NCI-H1436 treated with DMSO at 0.1 percent for 48 hours (cell line): ENCODE measurements around the gene CNKSR3.

Experiments used
- DNase-seq: peaks from one replicate; lab custom pipeline; 2025; lab: John Stamatoyannopoulos, UW

The CNKSR3 gene

DNA sequence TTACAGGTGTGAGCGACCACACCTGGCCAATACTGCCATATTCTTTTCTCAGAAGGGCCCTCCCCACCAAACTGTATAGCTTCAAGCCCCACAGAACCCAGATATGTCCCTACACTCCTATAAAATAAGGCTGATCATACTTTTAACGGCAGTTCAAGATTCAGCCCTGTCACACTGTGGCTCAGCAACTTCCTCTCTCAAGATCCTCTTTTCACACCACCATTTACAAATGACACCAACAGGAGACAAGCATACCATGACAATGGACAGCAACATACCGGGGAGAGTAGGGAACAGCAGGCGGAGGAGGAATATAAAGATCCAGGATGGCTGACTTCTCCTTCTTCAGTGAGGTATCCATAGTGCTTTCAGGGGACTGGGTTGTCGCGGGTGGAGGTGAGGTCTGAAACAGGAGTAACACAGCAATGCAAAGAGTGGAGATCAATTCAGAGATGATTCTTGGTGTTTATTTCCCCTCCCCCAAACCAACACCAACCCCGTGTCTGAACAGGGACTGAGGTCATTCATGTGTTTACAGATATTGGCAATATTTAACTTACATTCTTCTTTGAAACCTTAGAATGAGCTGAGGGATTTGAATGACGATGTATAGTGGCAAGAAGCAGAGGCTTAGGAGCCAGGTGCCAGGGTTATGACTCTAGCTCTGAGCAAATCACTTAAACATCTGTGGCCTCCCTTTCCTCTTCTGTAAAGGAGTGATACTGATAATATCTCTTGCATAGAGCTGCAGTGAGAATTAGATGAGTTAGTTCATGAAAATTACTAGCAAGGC is 96.3 kb downstream of the CNKSR3 start:
- DNase-seq, result no peak

DNA sequence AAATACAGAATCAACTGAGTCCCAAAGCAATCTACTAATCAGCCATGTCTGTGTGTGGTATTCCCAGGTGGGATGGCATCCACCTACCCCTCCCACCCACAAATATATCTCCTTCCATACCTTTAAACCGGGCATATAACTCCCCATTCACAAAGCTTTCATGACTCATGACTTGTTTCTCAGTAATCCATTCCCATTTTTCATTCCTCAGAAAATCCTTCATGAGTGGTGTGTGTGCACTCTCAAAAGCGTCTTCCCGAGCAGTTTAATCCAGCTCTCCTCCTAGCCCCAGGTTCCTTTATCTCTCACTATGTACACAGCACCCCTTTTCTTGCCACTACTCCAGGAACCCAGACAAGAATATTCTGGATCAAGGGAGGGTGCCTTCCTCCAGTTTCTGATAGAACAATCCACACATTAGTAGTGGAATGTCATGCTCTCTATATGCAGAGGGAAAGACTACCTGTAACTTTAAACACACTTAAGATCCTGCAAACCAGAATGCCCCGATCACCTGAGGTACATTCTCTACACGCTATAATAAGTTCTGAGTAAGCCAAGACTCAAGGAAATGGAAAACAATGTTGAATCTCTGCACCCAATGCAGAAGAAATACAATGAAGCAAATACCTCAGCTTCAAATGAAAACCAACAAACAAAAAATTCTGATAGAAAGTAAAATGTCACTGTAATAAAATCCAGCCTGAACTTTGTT is 98.2 kb downstream of the CNKSR3 start:
- DNase-seq, result no peak

DNA sequence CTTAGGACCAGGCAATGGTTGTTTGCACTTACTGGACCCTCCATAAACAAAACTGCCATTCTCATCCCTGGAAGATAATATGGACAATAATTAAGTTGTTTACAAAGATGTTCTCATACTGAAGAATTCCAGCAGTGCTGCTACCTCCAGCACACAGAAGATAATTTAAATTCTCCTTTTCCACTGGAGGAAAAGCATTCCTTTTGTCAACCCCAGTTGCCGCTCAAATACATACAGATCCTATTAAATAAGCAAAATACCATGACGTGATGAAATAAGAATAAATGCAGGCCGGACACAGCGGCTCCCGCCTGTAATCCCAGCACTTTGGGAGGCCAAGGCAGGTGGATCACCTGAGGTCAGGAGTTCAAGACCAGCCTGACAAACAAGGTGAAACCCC is 99.4 kb downstream of the CNKSR3 start:
- no peak for DNase-seq

DNA sequence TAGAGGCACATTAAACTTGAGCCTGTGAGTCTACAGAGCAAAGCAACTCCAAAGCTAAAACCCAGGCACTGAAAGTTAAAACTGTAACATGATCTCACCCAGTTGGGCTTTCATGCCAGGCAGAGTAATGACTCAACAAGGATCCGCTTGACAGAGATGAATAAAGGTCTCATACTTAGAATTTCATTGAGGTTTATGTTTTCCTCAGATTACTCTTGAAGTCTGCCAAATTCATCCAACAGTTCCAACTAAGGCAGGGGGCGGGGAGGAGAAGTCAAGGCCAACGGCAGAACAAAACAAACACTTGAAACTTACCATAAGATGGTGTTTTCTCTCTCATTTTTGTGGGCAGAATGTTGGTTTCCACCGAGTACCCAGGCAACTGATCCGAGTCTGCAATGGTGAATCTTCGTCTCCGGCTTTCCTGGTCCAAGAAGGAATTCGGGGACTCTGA is 99.8 kb downstream of the CNKSR3 start:
- peak; percentile 52 for DNase-seq

DNA sequence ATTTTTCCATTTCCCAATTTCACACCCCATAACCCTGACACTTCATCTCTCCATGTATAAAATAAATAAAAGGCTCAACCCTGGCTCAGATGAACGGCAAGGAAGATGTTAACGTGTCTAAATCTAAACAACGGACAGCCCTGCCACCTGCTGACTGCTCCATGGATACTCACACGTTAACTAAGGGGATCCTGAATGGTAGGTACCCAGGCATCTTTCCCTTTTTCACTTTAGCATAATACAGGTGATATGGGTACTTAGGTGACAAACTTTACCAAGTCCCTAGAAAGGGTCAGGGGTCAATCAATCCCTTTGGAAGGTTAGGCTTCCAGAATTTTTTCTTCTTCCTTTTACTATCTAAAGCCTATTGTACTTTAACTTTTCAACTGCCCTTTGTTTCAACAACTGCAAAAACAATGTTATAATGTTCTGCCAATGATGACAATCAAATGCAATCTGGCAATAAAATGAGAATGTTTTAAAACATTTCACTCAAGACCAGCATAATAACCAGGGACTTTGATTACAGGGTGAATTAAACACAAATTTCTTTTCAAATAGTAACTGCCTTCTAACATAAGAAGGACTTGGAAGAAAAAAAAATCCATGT is 101.5 kb downstream of the CNKSR3 start:
- DNase-seq, result no peak

DNA sequence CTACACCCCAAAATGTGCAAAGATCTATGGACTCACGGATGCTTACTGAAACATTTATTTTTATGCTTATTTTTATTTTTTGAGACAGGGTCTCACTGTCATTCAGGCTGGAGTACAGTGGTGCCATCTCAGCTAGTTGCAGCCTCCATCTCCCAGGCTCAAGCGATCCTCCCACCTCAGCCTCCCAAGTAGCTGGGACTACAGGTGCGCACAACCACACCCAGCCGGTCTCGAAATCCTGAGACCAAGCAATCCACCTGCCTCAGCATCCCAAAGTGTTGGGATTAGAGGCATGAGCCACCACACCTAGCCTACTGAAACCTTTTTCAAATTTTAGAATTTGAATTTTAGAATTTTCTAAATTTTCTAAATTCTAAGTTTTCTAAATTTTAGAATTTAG is 103.0 kb downstream of the CNKSR3 start:
- no peak for DNase-seq

DNA sequence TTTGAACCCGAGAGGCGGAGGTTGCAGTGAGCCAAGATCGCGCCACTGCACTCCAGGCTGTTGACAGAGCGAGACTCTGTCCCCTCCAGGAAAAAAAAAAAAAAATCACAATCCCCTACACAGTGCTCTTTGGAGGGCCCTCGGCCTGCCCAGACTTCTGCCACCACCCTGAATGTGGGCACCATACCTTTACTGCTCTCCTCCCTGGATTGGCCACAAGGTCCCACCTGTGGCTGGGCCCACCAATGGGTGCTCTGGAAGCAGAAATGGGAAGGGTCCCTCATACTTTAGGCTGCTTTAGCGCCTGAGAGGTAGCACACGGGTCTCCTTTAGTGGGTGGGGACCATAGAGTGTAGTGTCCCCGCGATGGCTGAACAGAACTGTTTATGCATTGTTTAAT is 103.6 kb downstream of the CNKSR3 start:
- no peak for DNase-seq

DNA sequence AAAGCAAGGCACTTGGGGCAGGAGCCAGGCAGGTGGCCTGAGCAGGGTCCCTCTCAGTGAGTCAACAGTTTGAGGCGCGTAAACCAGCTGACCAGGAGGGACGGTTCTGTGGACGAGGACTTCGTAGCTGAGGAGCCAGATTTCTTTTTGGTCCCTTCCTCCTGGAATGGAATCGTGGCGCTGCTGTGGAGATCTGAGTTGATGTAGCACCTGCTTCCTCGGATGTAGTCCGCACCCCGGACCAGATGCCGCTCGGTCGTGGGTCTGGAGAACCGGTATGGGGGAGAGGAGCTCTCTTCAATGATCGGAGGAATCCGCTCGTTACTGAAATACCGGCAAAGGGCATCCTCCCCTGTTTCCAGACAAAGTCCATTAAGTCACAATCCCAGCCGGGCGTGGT is 104.2 kb downstream of the CNKSR3 start:
- no peak for DNase-seq

DNA sequence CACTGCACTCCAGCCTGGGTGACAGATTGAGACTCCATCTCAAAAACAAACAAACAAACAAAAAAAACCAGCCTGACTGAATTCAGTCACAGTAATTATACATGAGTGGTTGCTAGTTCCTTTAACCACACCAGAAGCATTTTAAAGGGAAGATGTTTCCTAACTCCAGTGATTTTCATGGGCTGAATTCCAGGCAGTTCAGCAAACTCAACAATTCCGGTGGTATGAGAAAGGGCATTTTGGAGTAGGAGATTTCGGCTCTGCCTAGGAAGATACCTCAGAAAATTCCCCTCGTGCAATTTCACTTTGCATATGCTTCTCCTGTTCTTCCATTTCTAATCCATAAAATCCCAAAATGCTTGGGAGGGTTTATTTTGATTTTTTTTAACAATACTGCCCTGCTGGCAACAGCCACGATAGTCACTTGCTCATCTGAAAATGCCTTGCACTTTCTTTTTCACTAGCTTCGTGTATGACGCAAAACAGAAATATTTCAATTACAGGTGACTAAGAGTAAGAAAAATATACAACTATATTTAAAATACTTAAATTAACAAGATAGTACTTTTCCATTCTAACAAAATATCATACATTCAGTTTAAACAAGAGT is 105.6 kb downstream of the CNKSR3 start:
- no peak for DNase-seq

DNA sequence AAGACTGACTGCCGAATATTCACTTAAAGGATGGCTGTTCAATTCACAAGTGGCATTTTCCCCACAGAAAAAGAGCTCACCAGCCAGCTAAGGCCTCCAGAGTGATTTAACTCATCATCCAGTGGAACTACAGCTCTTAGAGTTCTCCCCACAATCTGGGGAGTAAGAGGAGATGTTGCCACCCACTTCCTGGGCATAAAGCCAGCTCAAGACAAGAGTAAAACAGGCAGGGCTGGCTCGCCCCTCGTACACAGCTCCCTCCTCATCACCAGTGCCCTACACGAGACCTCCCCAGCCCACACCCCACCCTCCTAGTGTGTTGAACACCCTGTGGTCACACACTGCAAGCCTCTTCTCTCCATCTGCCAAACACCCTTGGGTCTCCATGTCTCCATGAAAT is 106.7 kb downstream of the CNKSR3 start:
- peak; percentile 59 for DNase-seq

DNA sequence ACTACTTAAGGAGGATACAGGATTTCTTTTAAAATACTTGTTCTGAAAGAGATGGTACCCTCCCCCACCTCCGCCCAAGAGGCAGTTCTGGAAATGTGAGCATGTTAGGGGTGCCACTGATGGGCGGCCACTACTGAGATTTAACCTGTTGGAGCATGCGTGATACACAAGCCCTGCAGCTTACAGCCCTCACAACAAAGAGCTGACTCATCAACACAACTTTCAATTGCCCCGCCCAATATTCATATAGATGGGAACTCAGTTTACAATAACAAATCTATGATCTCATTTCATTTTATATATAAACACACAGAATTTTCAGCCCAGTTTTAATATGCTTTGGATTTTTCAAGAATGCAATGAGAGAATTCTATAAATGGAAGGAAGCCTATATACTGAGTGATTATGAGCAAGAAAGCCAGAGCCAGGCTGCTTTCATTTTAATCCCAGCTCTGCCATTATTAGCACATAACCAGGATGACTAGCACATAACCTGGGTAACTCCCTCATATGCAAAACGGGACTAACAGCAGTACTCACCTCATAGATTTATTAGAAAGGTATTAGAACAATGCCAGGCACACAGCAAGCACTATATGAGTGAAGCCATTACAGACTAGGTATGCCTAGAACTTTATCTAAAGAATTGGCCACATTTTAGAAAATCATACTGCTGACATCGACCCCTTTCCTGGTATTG is 108.3 kb downstream of the CNKSR3 start:
- DNase-seq, result no peak

DNA sequence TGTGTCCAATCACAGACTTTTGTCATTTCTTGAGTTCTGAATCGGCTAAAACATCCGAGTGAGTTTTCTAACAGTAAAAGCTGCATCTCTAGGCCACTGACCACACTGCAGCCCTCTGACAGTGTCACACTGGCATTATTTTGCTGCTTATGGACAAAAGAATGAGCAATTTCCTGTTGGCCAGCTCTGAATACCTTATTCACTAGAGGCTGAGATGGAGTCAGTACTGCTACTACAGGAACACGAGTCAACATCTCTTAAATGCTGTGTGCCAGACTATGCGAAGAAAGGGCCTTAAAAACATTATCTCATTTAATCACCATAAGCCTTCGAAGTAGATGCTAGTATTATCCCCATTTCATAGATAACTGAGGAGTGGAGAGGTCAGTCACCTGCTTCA is 111.4 kb downstream of the CNKSR3 start:
- no peak for DNase-seq

DNA sequence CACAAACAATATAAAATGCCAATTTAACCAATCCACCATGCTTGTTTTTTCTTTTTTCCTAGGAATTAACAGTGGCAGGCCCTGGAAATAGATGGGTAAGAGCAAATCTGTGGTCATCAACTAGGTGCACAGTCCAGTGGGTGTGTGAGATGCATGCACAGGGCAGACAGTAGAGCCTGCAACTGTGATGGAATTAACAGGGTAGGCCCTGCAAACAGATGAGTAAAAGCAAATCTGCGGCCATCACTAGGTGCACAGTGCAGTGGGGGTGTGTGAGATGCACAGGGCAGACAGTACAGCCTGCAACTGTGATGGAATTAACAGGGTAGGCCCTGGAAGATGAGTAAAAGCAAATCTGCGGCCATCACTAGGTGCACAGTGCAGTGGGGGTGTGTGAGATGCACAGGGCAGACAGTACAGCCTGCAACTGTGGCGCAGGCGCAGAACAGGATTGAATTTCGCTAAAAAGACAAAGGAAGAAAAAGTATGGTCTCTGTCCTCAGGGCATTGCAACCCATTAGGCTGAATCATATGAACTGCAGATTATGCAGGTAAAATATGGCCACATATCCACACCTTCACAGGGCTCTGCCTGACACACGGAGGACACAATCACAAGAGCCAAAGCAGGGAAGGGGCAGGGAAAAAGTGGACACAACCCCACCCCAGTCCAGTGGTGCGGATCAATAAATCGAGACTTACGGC is 112.8 kb downstream of the CNKSR3 start:
- no peak for DNase-seq

DNA sequence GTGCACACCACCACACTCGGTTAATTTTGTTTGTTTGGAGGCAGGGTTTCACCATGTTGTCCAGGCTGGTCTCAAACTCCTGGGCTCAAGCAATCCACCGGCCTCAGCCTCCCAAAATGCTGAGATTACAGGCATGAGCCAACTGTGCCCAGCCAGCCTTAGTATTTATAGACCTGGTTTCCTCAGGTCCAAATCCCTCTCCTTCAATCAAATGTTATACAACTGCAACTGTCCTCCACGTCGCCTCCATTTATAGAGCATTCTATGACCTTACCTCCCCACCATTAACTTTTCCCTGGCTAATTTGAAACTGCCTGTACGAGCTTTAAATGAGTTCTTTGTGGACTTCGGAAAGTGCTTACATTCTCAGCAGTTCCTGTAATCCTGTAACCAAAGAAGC is 114.6 kb downstream of the CNKSR3 start:
- no peak for DNase-seq

DNA sequence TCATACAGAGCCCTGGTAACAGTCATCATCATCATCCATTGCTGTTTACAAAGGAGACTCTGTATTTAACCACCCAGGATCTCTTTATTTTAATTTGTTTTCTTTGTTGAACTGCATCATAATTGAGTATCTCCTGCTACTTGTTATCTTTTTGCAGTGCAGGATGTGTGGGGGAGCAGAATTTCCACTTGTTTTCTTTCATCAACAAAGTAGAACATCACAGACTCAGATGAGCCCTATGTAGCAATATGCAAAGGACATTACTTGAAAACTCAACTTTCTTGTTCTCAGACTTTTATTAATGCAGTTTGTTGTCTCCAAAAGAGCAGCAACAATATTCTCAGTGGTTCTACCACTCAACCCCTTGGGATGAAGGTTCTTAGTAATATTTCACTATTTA is 115.2 kb downstream of the CNKSR3 start:
- no peak for DNase-seq

DNA sequence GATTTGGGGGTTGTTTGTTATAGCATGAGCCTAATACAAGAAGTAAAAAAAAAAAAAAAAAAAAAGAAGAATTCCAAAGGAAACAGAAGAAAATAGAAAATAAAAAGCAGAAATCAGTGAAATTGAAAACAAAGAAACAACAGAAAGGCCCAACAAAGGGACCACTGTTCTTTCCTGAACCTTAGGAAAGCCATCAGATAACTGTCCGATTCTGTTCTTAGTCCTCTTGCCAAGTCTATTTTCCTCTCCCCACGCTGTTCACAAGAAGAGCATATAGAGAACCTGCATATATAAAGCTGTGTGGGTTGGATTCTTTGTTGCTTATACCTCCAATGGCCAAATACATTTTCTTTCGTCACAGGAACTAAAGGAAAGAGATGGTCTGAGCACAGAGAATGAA is 115.9 kb downstream of the CNKSR3 start:
- DNase-seq, result no peak

DNA sequence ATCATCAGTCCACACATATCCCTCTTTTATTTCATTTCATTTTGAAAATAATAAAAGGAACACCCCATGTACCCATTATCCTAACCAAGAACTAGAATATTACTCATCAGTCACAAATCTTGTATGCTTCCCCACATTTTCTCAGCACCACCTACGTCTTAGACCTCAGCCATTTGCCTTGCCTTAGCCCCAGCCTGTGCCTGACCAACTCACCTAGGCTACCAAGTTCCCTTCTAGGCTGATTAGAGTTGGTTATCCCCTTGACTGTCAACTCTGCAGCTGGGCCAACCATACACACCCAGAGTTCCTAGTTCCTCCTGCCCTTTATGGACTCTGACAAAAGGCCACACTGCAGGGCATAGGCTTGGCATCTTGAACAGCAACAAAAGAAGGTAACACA is 120.5 kb downstream of the CNKSR3 start:
- DNase-seq, result no peak

DNA sequence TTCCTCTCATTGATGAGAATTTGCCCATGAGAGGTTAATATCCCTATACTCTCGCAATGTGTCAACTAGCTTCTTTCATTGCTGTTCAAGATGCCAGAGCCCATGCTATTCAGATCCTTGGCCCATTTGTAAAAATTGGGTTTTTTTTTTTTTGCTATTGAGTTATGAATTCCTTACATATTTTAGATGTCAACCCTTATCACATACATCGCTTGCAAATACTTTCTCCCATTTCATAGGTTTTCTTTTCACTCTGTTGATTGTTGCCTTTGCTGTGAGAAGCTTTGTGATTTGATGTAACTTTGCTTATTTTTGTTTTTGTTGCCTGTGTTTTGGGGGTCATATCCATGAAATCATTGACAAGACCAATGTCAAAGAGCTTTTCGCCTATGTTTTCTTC is 121.7 kb downstream of the CNKSR3 start:
- no peak for DNase-seq

DNA sequence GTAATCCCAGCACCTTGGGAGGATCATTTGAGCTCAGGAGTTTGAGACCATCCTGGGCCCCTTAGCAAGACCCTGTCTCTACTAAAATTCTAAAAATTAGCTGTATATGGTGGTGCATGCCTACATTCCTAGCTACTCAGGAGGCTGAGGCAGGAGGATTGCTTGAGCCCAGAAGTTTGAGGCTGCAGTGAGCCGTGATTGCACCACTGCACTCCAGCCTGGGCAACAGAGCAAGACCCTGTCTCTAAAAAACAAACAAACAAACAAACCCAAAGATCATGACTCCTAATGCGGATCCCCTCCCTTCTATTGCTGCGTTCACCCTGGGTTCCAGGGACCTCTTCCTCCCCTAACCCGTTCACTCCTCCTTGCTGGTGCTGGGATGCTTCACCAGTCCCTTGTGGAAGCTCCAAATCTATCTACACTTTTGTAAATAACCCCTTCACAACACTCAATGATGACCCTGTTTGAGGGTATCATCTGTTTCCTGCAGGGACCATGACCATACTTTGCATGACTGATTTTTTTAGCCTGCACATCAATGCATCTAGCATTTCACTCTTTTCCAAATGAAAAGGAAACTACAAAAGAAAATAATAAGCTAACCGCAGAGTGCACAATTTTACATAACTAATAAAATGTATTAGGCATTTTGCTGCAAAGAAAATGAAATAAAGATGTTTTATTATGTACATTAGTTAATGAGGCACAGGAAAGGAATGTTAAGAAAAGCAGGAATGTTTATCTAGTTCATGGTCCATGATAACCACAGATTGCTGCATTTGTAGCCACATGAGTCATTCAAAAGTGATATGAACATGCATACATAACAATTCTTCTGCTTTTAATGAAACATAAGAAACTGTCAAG is 123.4 kb downstream of the CNKSR3 start:
- DNase-seq, result no peak

DNA sequence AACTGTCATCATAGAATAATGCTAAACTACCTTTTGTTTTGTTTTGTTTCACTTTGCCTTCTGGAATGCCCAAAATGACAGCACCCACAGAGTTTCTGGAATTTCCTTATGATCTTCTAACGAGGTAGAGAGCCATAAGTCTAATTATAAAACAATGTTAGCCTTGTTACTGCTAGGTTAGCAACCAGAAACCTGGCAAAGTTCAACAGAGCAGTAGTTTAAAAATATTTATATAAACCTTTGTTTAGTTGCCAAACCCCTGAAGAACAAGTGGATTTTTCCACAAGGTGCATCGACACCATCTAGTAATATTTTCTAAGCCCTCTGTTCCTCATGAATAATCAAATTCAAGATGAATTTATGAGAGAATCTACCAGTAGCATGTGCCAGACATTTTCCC is 126.3 kb downstream of the CNKSR3 start:
- DNase-seq, result no peak

DNA sequence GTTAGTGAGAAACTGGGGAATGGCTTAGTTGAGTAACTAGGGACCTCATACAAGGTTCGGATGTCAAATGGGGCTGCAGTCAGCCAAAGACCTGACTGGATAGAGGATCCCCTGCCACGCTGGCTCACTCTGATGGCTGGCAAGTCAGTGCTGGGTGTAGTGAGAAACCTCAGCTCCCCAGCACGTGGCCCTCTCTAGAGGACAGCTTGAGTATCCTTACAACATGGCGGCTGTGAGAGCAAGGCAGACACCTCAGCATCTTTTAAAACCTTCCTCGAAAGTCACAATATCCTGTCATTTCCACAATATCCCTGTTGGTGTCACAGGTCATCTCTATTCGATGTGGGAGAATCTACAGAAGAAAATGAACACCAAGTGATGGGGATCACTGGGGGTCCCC is 127.2 kb downstream of the CNKSR3 start:
- no peak for DNase-seq
